HG03521 (cell line): Measurements from ENCODE around the gene KLHL35.

Source experiments
- ATAC-seq: cut with Tn5 transposase; IDR thresholded peaks from one replicate; pipeline ENCODE4 v1.9.1; 2021; ENCODE audit warnings: mild to moderate bottlenecking, moderate library complexity; ENCODE audit not compliant: unreplicated experiment

KLHL35 gene, protein sequence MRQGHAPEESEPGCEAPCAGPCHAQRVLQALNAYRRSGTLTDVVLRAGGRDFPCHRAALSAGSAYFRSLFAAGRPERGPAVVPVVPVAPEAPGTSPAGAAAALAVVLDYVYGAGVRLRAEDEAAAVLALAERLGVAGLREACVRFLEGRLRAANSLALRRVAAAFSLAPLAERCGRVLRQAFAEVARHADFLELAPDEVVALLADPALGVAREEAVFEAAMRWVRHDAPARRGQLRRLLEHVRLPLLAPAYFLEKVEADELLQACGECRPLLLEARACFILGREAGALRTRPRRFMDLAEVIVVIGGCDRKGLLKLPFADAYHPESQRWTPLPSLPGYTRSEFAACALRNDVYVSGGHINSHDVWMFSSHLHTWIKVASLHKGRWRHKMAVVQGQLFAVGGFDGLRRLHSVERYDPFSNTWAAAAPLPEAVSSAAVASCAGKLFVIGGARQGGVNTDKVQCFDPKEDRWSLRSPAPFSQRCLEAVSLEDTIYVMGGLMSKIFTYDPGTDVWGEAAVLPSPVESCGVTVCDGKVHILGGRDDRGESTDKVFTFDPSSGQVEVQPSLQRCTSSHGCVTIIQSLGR

DNA sequence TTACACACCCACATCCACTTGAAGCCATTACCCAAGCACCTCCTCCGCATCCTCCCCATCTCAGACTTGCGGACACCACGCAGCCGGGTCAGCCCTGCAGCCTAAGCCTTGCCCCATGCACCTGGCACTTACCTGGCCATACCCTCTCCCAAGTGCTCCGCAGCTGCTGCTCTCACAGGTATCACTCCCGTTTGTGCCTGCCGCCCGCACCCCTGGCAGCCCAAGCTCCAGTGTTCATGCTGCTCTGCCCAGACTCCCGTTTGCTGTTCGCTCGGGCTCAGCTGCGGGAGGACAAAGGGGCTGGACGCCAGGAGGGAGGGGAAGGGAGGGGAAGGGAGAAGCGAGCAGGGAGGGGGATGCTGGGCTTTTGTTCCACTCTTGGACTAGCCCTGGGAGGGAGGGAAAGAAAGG, at the start of gene KLHL35:
Gene KLHL35 (minus strand): TSS at position 293 of the 411 bp plus-strand sequence. CDS start 2,574 bp downstream, outside the sequence.
- no peak for ATAC-seq

DNA sequence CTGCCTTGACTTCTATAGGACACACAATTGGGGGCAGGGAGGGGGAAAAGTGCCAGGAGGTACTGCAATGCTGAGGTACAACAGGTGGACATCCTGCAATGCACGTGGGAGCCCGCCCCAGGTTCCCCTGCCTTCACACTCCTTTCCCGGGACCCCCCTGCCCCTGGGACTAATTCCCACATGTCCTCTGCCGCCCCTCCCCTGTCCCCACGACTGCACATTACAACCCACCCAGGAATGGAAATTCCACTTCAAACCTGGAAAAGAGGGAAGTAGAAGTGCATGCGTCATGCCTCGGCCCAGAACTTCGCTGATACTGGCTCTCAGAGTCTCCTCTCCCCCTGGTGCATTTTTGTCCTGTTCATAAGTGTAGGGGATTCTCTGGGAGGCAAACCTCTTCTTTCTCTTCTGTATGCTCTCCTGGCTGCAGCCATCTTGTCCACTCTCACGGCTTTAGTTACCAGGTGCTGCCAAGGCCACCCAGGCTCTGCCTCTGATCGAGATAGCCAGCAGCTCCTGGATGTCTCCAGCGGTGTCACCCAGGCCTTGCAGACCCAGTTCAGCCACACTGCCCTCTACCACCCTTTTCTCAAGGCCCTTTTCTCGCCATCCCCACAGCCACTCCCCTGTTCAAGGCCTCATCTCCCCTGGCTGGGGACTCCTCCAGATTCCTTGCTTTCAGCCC, 49.1 kb upstream of the KLHL35 start:
- no peak for ATAC-seq

DNA sequence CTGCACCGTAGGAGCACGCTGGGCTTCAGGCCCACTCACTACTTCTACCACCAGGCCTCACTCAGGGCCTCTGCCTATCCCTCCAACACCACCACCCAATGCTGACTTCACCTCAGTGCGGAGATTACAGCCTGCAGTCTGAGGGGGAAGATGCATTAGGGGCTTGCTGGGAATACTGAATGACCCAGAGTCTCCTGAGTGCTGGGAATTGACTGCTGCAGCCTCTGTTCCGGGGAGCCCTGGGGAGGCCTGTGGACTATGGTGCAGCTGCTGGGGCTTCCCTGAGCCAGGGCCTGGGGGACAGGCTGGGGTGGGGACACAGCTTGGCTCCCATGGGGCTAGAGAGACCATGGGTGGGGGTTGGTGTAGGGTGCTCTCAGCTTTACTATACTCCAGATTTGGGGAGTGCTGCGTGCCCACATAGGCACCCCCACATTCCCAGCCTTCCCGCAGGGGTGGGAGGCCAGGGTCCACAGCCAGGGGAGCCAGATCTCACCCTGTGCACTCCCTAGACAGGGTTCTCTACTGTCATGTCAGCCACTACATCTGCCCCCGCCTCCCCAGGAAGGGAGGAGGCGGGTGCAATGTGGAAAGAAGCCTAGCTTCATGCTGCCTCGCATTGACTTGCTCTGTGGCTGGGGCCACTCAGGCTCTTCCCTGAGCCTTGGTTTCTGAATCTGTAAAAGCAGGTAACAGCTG, 48.4 kb upstream of the KLHL35 start:
- ATAC-seq = no peak

DNA sequence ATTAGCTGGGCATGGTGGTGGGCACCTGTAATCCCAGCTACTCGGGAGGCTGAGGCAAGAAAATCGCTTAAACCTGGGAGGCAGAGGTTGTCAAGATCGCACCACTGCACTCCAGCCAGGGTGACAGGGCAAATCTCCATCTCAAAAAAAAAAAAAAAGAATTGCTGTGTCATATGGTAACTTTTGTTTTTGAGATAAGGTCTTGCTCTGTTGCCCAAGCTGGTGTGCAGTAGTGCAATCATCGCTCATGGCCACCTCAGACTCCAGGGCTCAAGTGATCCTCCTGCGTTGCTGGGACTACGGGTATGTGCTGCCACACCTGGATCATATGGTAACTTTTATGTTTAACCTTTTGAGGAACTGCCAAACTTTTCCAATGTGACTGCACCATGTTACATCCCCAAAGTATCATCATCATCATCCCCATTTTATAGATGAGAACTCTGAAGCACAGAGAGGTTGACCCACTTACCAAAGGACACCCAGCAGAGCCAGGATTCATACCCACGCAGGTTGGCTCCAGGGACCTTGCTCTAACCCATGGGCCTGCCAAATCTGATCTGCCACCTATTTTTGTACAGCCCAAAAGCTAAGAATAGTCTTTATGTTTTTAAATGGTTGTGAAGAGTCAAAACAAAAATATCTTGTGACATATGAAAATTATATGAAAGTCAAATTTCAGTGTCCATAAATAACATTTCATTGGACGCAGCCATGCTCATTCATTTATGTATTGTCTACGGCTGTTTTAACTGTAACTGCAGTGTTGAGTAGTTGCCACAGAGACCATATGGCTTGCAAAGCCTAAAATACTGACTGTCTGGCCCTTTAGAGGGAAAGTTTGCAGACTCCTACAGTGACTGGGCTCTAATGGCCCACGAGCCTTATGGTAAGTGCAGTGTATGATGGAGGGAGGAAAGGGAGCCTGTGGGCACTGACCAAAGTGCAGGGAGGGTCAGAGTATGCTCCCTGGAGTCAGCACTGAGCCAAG, 47.5 kb upstream of the KLHL35 start:
- ATAC-seq = no peak

DNA sequence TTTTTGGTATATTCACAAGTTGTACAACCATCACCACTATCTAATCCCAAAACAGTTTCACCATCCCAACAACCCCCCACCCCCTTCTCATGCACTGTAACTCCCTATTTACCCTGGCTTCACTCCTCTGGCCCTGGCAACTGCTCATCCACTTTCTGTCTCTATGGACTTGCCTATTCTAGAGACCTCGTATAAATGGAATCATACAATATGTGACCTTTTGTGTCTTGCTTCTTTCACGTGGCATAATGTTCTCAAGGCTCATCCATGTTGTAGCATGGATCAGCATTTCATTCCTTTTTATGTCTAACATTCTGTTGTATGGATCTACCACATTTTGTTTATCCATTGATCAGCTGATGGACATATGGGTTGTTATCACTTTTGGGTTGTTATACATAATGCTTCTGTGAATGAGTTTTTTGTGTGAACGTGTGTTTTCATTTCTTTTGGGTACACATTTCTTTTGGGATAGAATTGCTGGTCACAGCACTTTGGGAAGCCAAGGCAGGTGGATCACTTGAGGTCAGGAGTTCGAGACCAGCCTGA, 46.7 kb upstream of the KLHL35 start:
- no peak for ATAC-seq

DNA sequence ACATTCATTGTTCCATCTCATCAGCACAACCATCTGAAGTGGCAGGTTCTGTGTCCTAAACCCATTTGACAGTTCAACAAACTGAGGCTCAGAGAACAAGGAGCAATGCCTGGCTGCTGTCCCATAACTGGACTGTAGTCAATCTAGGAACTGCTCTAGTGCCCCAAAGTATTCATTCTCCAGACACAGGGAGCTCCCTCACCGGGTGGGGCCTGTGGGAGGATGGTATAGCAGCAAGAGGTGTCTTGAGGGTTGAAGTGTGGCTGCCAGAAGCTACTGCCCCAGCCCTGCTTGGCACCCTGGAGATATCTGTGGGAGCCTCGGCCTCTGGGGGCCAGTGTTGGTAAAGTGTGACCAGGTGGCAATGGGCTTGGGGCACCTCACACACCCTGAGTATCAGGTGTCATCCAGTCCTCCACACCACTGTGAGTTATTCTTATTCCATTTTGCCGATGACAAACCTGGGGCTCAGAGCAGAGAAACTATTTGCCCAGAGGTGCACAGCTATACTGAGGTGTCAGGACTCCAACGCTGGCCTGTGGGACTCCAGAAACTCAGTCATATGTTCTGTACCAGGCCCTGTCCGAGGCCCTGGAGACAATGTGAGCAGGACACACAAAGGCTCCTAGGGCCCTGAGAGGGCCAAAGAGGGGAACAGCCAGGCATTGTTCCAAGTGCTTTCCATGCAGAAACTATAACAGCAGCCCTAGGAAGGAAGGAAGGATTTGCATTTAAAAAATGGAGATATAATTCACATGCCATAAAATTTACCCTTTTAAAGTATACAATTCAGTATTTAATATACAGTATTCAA, 46.0 kb upstream of the KLHL35 start:
- no peak for ATAC-seq

DNA sequence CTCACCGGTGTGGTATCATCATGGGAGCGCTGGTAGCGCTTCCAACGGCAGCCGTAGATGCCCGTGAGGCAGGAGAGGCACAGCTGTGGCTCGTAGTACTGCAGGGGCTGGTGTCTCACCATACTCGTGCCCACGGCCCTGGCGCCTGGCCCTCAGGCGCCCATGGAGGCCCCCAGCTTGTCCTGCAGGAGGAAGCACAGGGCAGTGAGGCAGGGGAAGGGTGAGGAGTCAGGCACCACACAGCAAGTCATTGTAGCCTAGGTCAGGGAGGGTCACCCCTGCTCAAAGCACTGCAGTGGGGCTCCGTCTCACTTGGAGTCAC, 44.6 kb upstream of the KLHL35 start:
- ATAC-seq = no peak

DNA sequence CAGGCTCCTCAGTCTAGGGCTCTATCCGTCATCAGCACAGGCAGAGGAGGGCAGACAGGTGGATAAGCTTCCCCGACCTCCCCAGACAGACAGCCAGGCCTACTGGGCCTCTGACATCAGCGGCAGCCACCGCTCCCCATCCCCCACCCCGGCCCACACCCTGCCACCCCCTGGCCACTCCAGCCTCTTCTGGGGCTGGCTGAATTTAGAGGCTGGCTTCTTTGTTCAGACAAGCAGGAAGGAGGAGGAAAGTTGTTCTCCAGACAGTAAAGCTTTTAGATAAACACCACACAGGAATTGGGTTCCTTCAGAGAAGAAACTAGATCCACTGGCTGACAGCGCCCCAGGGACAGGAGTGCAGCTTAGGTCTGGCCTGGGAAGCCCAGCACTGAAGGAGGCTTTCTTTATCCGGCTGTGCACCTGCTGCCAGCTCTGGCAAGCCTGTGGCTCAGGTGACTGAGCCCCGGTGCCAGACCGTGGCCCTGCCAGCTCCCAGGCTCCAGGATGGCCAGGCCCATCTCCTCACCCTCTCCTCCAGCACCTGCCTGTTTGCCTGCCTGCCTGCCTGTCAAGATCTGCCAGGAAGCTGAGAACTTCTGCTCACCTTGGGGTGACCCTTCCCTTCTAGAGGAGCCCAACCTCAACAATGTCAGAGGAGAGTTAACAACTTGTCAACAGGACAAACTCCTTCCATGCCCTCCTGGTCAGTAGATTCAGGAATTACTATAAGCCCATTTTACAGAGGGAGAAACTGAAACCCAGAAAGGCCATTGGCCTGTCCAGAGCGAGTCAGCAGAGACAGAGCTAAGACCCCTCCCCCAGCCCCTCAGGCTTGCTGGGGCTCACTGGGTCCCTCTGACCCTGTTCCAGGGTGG, 44.0 kb upstream of the KLHL35 start:
- no peak for ATAC-seq

DNA sequence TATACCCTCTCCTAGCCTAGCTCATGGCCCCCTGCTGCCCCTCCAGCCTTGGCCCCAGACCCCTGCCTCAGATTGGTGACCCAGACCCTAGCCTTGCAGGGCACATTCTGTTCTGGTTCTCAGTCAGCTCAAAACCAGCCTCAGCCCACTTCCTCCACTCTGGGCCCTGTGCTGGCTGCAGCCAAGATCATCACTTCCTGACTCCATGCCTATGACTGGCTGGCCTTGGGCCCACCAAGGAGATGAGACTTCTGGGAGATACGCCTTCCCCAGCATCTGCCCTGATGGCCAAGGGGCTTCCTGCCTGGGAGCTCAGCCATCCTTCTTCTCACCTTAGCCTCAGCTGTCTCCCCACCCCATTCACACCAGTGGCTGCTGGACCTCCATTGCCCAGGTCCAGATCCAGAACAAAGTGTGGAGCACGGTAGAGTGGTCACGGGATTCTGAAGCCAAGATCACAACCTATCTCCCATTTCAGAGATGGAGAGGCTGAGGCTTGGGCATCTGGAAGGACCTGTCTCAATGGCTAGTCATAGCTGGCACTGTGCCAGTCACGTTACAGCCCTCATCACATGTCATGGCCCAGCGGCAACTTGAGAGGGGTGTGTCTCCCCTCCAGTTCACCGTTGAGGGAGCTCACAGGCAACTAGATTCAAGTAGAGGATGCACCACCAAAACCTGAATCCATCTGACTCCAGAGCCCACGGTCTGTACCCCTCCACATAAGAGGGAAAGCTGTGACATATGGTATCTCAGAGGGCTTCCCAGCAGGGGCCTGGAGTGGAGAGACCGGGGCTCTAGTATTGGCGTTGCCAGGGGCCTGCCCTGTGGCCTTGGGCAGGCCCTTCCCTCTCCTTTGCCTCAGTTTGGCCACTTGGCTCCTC, 43.0 kb upstream of the KLHL35 start:
- ATAC-seq = no peak

DNA sequence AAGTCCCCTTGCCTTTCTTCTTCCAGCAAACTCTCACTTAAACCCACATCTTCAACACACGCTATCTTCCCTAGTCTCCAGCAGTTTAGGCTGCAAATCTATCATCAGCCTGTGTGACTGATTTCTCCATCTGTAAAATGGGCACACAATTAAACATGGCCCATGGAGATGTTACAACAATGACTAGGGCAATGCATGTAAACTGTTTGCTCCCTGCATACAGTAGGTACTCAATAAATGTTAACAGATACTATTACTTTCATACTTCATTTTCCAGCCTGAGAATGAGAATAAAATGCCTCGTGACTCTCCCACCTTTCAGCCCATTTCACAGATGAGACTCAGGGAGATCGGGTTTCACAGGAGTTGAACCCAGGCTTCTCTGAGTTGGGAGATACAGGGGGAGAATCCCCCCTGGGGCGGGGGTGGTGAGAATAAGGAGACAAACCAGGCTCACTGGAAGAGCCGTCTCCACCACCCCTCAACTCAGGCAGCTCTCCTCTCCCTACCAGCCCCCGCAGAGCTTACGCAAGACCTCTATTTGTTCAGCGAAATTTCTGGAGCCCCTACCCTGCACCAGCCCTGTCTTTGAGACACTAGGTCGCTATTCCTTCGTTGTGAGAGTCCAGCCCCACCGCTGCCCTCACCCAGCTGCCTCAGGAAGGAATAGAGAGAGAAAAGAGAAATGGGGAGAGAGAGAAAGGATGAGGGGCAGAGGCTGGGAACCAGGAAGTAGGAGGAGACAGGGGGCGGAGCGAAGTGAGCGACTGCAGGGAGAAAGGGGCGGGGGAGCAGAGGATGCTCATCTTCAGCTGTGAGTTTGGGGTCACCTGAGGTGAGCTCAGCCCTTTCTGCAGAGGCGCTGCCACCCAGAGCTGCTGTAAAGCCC, 42.1 kb upstream of the KLHL35 start:
- ATAC-seq = no peak

DNA sequence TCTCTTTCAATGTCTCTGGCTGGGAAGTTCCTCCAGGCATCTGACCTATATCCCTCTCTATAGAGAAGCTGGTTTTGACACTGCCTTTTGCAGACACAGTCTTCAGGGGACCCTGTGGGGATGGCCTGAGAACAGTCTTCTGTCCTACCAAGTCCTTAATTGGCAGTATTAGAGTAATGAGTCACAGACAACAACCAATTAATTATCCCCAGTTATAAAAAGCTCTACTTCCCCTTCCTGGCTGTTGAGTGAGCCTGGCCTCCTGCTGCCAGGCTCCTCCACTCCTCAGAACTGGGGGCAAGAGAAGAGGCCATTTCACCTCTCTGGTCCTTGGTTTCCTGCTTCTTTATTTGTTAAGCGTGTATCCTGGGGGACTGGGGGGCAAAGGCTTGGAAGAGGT, 41.2 kb upstream of the KLHL35 start:
- ATAC-seq = no peak

DNA sequence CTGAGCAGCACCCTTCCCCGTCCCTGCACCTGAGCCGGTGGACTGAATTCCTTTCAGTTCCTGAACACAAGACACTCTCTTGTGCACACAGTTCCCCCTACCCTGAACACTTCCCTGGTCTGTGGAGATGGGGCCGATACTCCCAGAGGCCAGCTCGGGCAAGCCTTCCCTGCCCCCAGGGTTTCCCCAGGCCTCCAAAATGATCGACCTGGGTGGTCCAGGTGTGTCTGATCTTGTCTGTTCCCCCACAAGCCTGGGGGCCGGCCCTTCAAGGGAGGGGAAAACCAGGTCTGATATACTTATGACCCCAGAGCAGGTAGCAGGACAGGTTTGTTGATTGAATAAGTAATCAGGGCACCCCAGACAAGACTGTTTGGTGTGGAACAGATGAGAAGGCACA, 40.7 kb upstream of the KLHL35 start:
- ATAC-seq = no peak

DNA sequence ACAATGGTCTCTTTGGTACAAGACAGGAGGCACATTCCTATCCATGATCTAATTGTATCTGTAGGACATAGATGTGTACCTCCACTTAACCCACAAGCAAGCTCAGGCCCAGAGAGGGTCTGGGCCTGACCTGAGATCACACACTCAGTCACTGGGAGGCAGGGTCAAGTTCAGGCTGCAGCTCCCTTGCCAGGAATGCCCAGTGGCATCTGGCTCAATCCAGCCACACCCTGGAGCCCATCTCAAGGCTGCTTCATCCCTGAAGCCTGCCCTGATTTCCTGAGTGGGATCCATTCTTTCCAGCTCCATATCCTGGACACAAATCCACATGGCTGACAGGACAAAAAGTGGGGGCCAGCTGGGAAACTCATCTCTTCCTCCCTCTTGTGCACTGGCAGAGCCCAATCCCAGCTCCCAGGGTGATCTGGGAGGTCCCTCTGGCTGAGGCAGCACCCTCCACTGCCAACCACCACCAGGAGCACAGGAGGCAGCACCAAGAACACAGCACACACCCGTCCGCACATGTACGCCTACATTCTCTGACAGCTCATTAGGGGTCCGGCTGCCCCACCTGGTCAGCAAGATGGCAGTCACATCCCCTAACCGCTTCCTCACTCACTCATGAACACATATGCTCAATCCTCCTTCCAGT, 39.2 kb upstream of the KLHL35 start:
- no peak for ATAC-seq

DNA sequence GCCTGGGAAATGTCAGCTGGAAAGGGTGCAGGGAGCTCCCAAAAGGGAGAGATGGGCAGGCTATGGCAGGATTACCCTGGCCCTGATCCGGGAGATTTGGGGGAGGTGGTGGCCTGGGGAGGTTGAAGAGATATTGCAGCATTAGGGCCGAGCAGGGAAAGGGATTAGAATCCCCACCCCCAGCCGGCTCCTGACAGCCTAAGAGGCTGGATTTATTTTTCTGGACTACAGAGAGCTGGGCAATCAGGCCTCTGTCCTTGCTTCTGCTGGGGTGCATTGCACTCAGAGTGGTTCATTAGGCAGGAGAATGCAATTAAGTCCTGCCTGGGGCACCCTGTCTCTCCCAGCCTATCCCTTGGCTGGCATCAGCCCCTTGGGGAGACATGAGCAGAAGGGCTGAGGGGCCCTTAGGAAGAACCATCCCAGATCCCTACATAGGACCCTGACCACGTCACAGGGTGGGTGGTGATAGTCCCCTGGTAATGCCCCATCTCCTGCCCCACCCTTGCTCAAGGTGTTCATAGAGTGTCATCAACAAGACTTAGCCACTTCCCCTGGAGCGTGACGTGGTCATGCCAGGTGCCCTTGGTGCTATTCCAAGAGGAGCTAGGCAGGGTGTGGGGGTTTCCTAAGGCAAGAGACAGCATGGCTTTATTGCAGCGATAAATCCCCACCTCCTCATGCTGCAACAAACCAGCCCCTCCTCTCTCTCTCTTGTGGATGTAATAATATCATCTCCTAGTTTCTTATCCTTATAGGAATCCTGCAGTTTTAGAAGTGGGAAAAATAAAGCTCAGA, 38.4 kb upstream of the KLHL35 start:
- ATAC-seq = no peak

DNA sequence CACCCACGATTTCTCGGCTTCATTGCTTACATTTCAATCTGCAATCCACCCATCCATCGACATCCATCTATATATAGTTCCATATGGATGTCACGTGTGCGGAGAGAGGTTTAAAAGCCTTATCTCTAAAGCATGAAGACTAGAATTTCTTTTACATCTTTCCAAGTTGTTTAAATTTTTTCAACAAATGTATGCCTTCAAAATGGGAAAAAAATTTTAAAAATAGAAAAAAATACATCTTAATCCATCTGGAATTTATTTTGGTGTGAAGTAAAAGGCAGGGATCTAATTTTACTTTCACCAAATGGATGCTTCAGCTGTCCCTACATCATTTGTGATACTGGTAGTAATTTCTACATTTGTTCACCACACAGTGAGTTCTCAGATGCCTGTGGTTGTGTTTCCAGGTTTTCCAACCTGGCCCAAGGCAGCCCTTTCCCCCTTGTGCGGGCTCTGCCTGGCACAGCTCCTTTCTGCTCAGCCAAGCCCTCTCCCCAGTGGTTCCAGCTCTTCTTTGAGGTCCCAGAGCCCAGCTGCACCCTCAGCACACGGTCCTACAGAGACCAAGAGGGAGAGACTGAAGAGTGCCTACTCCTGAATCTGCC, 37.6 kb upstream of the KLHL35 start:
- ATAC-seq = no peak
